Measurements from ENCODE around the gene POLR3E. TPM values are rescaled to one million over a fixed set of nuclear protein-coding genes. Genes with fewer than 3 reads are reported as not detected.

The POLR3E gene
- total RNA-seq, 4 donors from 2014 or later = 34.9 to 55.4 (median 48.3) TPM

DNA sequence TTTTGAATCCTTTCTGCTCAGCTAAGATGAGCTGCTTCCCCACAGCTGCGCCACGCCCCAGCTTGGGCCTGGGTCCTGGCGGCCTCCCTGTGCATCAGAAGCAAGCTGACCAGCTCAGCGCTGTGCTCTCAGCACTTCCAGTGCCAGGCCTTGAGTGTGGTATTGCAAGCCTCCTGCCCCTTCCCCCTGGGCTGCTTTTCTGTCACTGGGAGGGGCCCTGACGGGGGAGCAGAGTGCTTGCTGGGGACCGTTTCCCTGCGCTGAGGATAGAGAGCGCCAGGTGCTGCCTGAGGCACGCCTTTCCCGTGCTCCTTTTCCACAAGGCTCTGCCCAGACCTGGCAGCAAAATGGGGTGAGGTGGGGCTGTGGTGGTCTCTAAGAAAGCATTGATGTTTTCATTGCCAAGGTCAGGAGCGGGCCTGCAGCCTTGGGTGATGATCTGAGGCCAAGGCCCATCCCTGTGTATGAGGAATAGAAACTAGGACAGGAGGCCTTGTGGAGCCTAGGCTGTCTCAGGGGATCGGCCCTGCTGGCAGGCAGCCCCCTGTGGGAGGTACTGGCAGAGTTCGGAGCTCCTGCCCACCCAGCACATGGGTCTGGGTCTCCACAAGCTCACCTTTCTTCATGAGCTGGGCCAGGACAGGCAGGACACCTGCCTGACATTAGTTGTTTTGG, 29.7 kb downstream of the POLR3E start:
- Histone ChIP-seq H3K27ac (no peak overlapping the region), H3K36me3 (peaks cover 0 to 87% of the 10 kb centered on the region in 2 donors), H3K9me3 (no peaks in the 10 kb centered on the region), H3K4me1 (peaks cover 0 to 15% (median 0%) of the 10 kb centered on the region in 3 donors), H3K4me3 (no peak overlapping the region), H3K27me3 (no peaks in the 10 kb centered on the region)
- WGBS, 2 donors (ENCODE audit: low coverage in 1 of 2) = 58% methylated on average over 2 of the region's 13 CpGs; no CpG with 5 or more reads in 1 of the 2 donors
- no peak for TF ChIP-seq CTCF (IDR thresholded peaks at IDR 0.05)
- ATAC-seq = no peak

- Histone ChIP-seq H3K9me3 (no peaks in the 10 kb centered on the region), H3K4me3 (no peak overlapping the region), H3K36me3 (peaks cover 0 to 87% of the 10 kb centered on the region in 2 donors), H3K27me3 (no peaks in the 10 kb centered on the region), H3K27ac (no peak overlapping the region), H3K4me1 (peaks cover 0 to 14% (median 0%) of the 10 kb centered on the region in 3 donors)
- TF ChIP-seq POLR2AphosphoS5 (IDR thresholded peaks at IDR 0.05) (no peak), CTCF (IDR thresholded peaks at IDR 0.05) (no peak), POLR2A (IDR thresholded peaks at IDR 0.05) (no peak), EP300 (IDR thresholded peaks at IDR 0.05) (no peak)
- no peak for ATAC-seq
- no CpG with 5 or more reads among the region's 6 CpGs for WGBS, 2 donors (ENCODE audit: low coverage in 1 of 2)
Observed at GRCh38 chr16:22327446-22327775, 30.2 kb downstream of the POLR3E start.

DNA sequence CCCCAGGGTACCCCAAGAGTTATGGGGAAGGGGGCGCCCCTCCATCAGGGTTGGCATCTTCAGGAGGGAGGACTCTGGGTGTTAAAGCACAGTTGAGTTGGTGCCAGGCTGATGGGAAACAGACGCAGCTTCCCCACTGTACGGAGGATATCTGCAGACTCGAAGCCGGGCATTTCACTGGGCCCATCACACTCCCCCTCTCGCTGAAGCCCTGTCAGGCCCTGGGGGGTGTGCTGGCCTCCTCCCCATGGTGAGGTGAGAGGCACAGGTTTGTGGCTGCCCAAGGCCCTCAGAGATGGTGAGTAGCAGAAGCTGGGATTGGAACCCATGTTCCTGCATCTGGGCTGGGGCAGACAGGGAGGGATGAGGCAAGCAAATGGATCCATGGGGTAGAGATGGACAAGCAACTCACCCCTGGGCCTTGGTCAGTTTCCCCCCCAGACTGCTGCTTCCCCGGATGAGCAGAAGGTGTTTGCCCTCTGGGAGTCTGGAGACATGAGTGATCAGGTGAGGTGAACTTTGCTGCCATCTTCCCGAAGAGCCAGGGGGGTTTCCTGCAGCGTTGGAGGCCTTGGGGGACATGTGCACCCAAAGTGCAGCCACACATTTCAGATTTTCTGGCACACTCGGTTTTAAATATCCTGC, 31.0 kb downstream of the POLR3E start:
- no peak for ATAC-seq
- Histone ChIP-seq H3K27ac (no peak overlapping the region), H3K27me3 (no peaks in the 10 kb centered on the region), H3K36me3 (peaks cover 0 to 87% of the 10 kb centered on the region in 2 donors), H3K9me3 (no peaks in the 10 kb centered on the region), H3K4me3 (no peak overlapping the region), H3K4me1 (peaks cover 0 to 14% (median 0%) of the 10 kb centered on the region in 3 donors)
- WGBS, 2 donors (ENCODE audit: low coverage in 1 of 2) = 80% methylated on average over 1 of the region's 10 CpGs; no CpG with 5 or more reads in 1 of the 2 donors
- TF ChIP-seq POLR2AphosphoS5 (IDR thresholded peaks at IDR 0.05) (no peak), CTCF (IDR thresholded peaks at IDR 0.05) (no peak), EP300 (IDR thresholded peaks at IDR 0.05) (no peak), POLR2A (IDR thresholded peaks at IDR 0.05) (no peak)

DNA sequence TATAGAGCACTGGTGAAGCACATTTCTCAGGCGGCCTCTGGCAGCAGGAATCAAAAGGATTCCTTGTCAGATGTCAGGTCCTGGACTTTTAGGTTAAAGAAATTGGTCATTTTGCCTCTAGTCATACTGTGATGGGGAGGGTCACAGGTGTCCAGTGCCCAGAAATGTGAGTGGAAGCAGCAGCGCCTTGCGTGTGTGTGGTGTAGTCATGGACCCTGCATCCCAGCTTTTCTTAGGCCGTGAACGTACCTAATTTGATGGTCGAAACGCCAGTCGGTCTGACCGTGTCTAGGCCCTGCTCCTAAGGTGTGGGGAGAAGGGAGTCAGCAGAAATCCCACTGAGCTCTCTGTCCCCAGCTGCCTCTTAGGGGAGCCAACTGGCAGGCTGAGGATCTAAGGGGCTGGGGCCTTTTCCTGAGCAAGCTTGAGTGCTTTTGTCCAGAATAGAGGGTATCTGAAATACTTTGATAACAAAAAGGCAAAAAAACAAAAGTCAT, 32.0 kb downstream of the POLR3E start:
- 87 to 92% methylated on average over 2 to 3 of the region's 9 CpGs for whole genome bisulfite sequencing, 2 donors (ENCODE audit: low coverage in 1 of 2)
- H3K9me3 ChIP-seq = no peaks in the 10 kb centered on the region
- no peak overlapping the region for H3K27ac ChIP-seq
- TF ChIP-seq CTCF (IDR thresholded peaks at IDR 0.05) (no peak), POLR2AphosphoS5 (IDR thresholded peaks at IDR 0.05) (no peak), EP300 (IDR thresholded peaks at IDR 0.05) (no peak), POLR2A (IDR thresholded peaks at IDR 0.05) (no peak)
- no peak for ATAC-seq
- no peak overlapping the region for H3K4me3 ChIP-seq
- H3K36me3 ChIP-seq = peaks cover 0 to 87% of the 10 kb centered on the region in 2 donors
- H3K27me3 ChIP-seq = no peaks in the 10 kb centered on the region
- H3K4me1 ChIP-seq = peaks cover 0 to 14% (median 0%) of the 10 kb centered on the region in 3 donors

DNA sequence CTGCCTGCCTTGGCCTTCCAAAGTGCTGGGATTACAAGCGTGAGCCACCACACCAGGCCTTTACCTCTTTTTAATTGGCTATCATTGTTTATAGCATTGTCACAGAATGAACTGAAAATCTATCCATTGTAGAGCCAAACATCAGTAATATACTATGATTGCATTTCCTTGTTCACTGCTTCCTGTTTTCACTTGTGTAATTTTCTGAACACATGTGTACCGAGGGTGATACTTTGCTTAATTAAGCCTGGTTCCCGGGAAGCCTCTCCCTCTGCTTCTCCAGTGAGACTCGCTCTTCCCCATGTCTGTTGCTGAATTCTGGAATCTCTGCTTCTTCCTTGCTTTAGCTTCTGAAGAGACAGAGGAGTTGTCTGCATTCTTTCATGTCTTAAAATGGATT, 33.1 kb downstream of the POLR3E start:
- H3K36me3 ChIP-seq = peaks cover 0 to 87% of the 10 kb centered on the region in 2 donors
- no peak overlapping the region for H3K27ac ChIP-seq
- ATAC-seq = no peak
- H3K4me1 ChIP-seq = peaks cover 0 to 14% (median 0%) of the 10 kb centered on the region in 3 donors
- TF ChIP-seq CTCF (IDR thresholded peaks at IDR 0.05) = no peak
- TF ChIP-seq EP300 (IDR thresholded peaks at IDR 0.05) = no peak
- TF ChIP-seq POLR2AphosphoS5 (IDR thresholded peaks at IDR 0.05) = no peak
- TF ChIP-seq POLR2A (IDR thresholded peaks at IDR 0.05) = no peak
- 36% methylated on average over 3 to 4 of the region's 4 CpGs for WGBS, 2 donors (ENCODE audit: low coverage in 1 of 2)
- no peaks in the 10 kb centered on the region for H3K27me3 ChIP-seq
- H3K9me3 ChIP-seq = no peaks in the 10 kb centered on the region
- no peak overlapping the region for H3K4me3 ChIP-seq

Measured in gastroesophageal sphincter (tissue), 4 donors.